Activated CD8-positive, alpha-beta memory T cell treated with anti-CD3 and anti-CD28 coated beads for 36 hours (primary cell): ENCODE measurements around the gene MLIP. TPM values are rescaled to one million over a fixed set of nuclear protein-coding genes. Genes with fewer than 3 reads are reported as not detected.

ENCODE experiments used
- CTCF ChIA-PET: fragments of 350-600 bp; sonication (Branson Sonifier 250); formaldehyde crosslinking; loops from one replicate; lab custom pipeline; 2021; ENCODE audit warnings: antibody characterized with exemption; lab: Charles Lee
- POLR2A ChIA-PET: fragments of 350-600 bp; sonication (Branson Sonifier 250); formaldehyde crosslinking; loops from one replicate; lab custom pipeline; 2021; ENCODE audit warnings: antibody characterized with exemption; lab: Charles Lee
- total RNA-seq, 2 experiments: library from RNA; stranded (reverse); gene quantifications; one replicate each; pipeline ENCODE4 v1.2.3, GENCODE V29; 2021

MLIP gene
- total RNA-seq, 2 experiments from 2014 or later = not detected

DNA sequence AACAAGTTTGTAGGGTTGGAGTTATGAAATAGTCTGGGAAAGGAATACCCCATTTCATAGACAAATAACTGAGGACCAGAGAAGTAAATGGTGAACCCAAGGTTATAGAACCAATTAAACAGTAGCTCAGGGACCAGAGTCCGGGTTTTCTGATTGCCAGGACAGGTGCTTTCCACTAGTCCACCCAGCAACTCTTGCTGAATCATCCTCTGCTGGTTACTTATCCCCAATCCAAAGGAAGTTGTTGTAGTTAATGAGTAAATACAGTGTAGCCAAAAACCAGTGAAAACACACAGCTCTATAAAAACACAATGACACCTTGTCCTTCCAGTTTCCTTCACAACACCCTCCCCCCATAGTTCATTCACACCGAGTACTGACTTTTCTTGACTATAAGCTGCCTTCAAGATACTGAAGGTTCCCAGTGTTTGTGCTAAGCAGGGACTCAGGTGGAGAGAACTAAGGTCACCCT, 196.2 kb downstream of the MLIP start:
- CTCF ChIA-PET = no interaction called here
- POLR2A ChIA-PET = no interaction called here

DNA sequence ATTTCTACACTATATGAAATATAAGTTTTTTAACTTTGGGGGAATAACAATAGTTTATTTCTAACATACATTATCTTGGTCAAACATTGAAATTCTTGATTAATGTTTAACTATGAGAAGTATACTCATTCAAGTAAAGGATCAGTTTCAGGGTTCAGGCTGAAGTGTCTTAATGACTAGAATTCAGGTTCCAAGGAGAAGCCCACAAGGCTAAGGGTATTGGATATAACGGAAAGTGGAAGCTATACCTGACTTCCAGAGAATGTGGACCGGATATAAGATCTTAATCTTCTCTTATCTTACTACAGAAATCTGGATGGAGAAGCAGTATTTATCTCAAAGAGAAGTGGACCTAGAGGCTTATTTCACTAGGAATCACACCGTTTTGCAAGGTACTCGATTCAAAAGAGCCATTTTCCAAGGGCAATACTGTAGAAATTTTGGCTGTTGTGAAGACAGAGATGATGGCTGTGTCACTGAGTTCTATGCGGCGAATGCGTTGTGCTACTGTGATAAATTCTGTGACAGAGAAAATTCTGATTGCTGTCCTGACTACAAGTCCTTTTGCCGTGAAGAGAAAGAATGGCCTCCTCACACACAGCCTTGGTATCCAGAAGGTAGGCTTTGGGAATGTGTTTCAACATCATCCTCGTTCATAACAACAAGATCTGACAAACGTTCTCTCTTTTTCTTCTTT, 197.2 kb downstream of the MLIP start, which contains the start of gene TINAG:
TSS of gene TINAG (plus strand) at position 153 of the 697 bp plus-strand sequence. CDS start at position 263, 110 bp downstream.
- CTCF ChIA-PET = no interaction called here
- POLR2A ChIA-PET = no interaction called here

DNA sequence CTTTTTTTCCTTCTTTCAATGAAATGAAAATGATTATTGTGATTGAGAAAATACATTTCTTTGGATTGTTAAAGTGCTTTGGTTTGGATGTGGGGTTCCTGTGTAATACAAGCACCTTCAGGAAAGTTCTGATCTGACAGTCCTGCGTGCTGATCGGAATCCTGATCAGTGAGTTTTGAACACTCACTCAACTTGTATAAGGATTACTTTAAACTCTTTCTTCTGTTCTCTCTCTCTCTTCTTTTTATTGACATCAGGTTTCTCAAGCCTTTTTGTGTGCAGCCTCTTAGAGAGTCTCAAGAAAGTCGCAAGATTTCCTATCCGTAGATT, 197.7 kb downstream of the MLIP start:
- CTCF ChIA-PET = no interaction called here
- POLR2A ChIA-PET = no interaction called here

DNA sequence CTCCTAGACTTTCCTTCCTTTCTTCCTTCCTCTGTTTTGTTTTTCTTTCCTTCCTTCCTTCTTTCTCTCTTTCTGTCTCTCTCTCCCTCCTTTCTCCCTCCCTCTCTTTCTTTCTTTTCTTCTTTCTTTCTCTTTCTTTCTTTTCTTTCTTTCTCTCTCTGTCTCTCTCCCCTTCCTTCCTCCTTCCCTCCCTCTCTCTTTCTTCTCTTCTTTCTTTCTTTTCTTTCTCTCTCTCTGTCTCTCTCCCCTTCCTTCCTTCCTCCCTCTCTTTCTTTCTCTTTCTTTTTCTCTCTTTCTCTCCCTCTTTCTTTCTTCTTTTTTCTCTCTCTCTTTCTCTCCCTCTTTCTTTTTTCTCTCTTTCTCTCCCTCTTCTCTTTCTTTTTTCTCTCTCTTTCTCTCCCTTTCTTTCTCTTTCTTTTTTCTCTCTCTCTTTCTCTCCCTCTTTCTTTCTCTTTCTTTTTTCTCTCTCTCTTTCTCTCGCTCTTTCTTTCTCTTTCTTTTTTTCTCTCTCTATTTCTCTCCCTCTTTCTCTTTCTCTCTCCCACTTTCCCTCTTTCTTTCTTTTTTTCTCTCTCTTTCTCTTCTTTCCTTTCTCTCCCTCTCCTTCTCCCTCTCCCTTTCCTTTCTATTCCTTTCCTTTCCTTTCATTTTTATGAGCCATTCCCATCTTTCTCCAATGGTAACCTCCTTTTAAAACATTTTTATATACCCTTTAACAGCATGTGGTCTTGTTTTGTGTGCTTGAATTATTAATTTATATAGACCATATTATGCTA, 199.3 kb downstream of the MLIP start:
- ChIA-PET POLR2A (no interaction called here), CTCF (no interaction called here)

DNA sequence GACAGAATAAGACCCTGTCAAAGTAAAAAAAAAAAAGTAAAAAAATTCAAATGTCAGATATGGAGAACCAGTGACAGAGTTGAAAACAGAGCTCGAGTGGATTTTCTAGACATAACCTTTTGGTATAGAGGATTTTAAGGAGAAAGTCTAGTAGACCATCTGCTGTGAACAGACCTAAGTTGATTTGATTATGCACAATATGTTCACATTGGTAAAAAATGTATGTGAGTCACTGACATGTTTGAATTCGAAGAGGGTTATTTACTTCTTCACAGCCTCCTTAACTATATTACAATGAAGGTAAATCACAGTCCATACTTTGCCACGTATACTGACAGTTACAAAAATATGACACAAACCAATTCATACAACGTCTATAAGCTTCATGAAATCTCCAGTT, 204.4 kb downstream of the MLIP start:
- ChIA-PET POLR2A (no interaction called here), CTCF (no interaction called here)

Other genes with a start within 250 kb of the MLIP start
- not detected for gene TINAG, start 197.0 kb downstream of the MLIP start, total RNA-seq